Activated naive CD4-positive, alpha-beta T cell treated with anti-CD3 and anti-CD28 coated beads for 36 hours (primary cell): ENCODE data around the gene RBFOX1. TPM values are rescaled to one million over a fixed set of nuclear protein-coding genes. Genes with fewer than 3 reads are reported as not detected.

Source experiments
- CTCF ChIA-PET: fragments of 350-600 bp; sonication (Branson Sonifier 250); formaldehyde crosslinking; loops from one replicate; lab custom pipeline; 2021; ENCODE audit warnings: antibody characterized with exemption; lab: Charles Lee
- DNase-seq: peaks from one replicate; pipeline ENCODE4 v3.0.0-alpha.2; 2020
- H3K27ac Mint-ChIP-seq: one replicate; pipeline ENCODE4 v1.8.0; 2021; ENCODE audit warnings: mild to moderate bottlenecking, mixed read lengths
- H3K27me3 Mint-ChIP-seq: one replicate; pipeline ENCODE4 v1.8.0; 2021; ENCODE audit warnings: low read depth, mixed read lengths
- H3K36me3 Mint-ChIP-seq: one replicate; pipeline ENCODE4 v1.8.0; 2021; ENCODE audit warnings: low read depth, mixed read lengths
- H3K4me1 Mint-ChIP-seq: one replicate; pipeline ENCODE4 v1.8.0; 2021; ENCODE audit warnings: low read depth, mixed read lengths
- H3K4me3 Mint-ChIP-seq: one replicate; pipeline ENCODE4 v1.8.0; 2021; ENCODE audit warnings: mild to moderate bottlenecking, moderate library complexity, mixed read lengths
- H3K9me3 Mint-ChIP-seq: one replicate; pipeline ENCODE4 v1.8.0; 2021; ENCODE audit warnings: mixed read lengths
- intact Hi-C: fragments of 100-400 bp; cut with micrococcal nuclease; formaldehyde crosslinking; loops from one replicate; pipeline ENCODE4 v1.15.1; 2023
- total RNA-seq, 2 experiments: library from RNA; stranded (reverse); gene quantifications; one replicate each; pipeline ENCODE4 v1.2.3, GENCODE V29; 2021

Gene RBFOX1
- total RNA-seq, 2 experiments from 2014 or later, result not detected

GRCh38 chr16:7615565-7615964 lies 282.9 kb downstream of the RBFOX1 start:
- peaks cover 1% of the 10 kb centered on the region for H3K36me3 Mint-ChIP-seq
- intact Hi-C loops, result no loop called here
- CTCF ChIA-PET, result no interaction called here
- no peaks in the 10 kb centered on the region for H3K4me1 Mint-ChIP-seq
- peaks cover 13% of the 10 kb centered on the region for H3K9me3 Mint-ChIP-seq
- no peaks in the 10 kb centered on the region for H3K27me3 Mint-ChIP-seq
- no peak overlapping the region for H3K27ac Mint-ChIP-seq
- DNase-seq, result no peak
- no peak overlapping the region for H3K4me3 Mint-ChIP-seq

GRCh38 chr16:7624871-7625766 lies 292.5 kb downstream of the RBFOX1 start:
- Mint-ChIP-seq H3K4me3 (no peak overlapping the region), H3K9me3 (peaks cover 7% of the 10 kb centered on the region), H3K36me3 (no peaks in the 10 kb centered on the region), H3K27me3 (no peaks in the 10 kb centered on the region), H3K27ac (no peak overlapping the region), H3K4me1 (no peaks in the 10 kb centered on the region)
- intact Hi-C loops, result no loop called here
- CTCF ChIA-PET, result no interaction called here
- DNase-seq, result no peak

DNA sequence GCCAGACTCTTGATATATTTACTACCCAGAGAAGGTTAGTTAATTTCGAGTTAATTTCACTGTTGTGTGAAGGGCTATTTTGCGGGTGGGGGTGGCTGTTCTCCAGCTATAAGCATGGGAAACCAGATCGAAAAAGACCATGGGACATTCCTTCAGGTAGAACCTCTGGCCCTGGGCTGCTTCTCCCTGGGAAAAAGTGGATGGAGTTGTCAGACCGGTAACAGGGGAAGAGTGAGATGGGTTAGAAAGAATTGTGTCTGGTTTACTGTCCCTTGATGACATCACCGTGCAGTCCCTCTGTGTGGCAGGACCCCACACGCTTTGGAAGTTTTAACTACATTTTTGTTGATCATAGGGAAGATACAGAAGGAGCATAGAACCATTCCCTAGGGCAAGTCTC lies 296.3 kb downstream of the RBFOX1 start:
- Mint-ChIP-seq H3K27ac (no peak overlapping the region), H3K4me1 (no peaks in the 10 kb centered on the region), H3K9me3 (peaks cover 8% of the 10 kb centered on the region), H3K4me3 (no peak overlapping the region), H3K36me3 (no peaks in the 10 kb centered on the region), H3K27me3 (no peaks in the 10 kb centered on the region)
- CTCF ChIA-PET, result no interaction called here
- intact Hi-C loops, result no loop called here
- no peak for DNase-seq

DNA sequence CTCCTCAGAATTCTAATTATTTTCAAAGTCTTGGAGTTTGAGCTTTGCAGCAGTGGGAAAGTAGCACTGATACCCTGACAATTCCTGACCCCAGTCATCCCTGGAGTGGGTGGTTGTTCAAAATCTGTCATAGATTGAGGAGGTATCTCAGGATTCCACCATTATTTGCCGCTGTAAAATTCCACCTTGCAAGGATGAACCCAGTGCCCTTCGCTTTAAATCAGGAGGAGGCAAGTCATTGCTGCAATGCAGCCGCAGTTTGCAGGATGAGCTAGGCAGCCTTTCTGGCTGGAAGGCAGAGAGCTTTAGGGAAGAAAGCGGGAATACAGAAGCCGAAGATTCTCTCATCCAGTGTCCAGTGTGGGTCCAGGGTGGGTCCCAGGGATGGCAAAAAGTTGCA lies 296.9 kb downstream of the RBFOX1 start:
- no peak overlapping the region for H3K4me3 Mint-ChIP-seq
- no peaks in the 10 kb centered on the region for H3K36me3 Mint-ChIP-seq
- no peak overlapping the region for H3K27ac Mint-ChIP-seq
- no peaks in the 10 kb centered on the region for H3K4me1 Mint-ChIP-seq
- intact Hi-C loops, result no loop called here
- CTCF ChIA-PET, result no interaction called here
- peaks cover 8% of the 10 kb centered on the region for H3K9me3 Mint-ChIP-seq
- no peaks in the 10 kb centered on the region for H3K27me3 Mint-ChIP-seq
- DNase-seq, result no peak

DNA sequence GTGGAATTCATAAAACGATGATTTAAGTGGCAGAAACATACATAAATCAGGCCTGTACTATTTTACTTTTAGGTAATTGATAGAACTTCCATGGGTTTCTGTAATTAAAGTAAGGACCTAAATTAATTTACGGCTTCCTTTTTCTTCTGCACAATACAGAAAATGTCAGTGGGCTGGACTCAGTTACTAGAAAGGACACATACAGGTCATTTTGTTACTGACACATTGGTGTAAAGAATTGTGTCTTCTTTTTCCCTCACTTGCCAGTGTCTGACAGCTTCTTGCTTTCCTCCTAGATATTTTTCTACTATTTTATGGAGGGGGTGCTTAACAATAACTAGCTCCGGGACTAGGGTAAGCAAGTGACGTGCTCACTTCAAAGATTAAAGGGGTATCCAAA lies 304.8 kb downstream of the RBFOX1 start:
- intact Hi-C loops, result no loop called here
- Mint-ChIP-seq H3K27me3 (no peaks in the 10 kb centered on the region), H3K27ac (no peak overlapping the region), H3K36me3 (no peaks in the 10 kb centered on the region), H3K4me1 (no peaks in the 10 kb centered on the region), H3K4me3 (no peak overlapping the region), H3K9me3 (peaks cover 1% of the 10 kb centered on the region)
- DNase-seq, result no peak
- CTCF ChIA-PET, result interaction anchor here (0.7 kb wide), 1 partner anchor 147 kb away, joined by 3 read pairs; no protein-coding TSS in a partner anchor

DNA sequence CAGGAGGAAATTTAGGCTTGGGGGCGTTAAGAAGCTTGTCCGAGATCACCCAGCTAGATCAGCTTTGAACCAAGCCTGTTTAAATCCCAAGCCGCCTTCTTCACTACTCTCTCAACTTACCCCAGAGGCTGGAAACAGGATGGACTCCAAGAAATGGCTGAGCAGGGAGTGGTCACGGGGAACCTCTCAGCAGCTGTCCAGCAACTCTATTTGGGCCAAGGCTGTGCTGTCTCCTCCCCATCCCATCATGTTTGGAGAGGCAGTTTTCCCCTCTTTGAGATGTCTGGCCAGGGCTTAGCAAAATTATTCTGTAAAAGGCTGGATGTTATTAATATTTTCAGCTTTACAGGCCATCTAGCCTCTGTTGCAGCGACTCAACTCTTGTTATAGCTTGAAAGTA lies 305.7 kb downstream of the RBFOX1 start:
- CTCF ChIA-PET, result no interaction called here

GRCh38 chr16:7640334-7640733 lies 307.7 kb downstream of the RBFOX1 start:
- H3K9me3 Mint-ChIP-seq, result peaks cover 1% of the 10 kb centered on the region
- H3K4me1 Mint-ChIP-seq, result no peaks in the 10 kb centered on the region
- intact Hi-C loops, result no loop called here
- no peak overlapping the region for H3K4me3 Mint-ChIP-seq
- H3K36me3 Mint-ChIP-seq, result no peaks in the 10 kb centered on the region
- no peak overlapping the region for H3K27ac Mint-ChIP-seq
- no peak for DNase-seq
- CTCF ChIA-PET, result interaction anchor here (0.7 kb wide), 1 partner anchor 376 kb away, joined by 3 read pairs; no protein-coding TSS in a partner anchor
- no peaks in the 10 kb centered on the region for H3K27me3 Mint-ChIP-seq

More for the DNA sequence above, 305.7 kb downstream of the RBFOX1 start:
- peaks cover 1% of the 10 kb centered on the region for H3K9me3 Mint-ChIP-seq
- no peak overlapping the region for H3K4me3 Mint-ChIP-seq
- intact Hi-C loops, result no loop called here
- H3K27me3 Mint-ChIP-seq, result no peaks in the 10 kb centered on the region
- DNase-seq, result no peak
- H3K4me1 Mint-ChIP-seq, result no peaks in the 10 kb centered on the region
- H3K27ac Mint-ChIP-seq, result no peak overlapping the region
- H3K36me3 Mint-ChIP-seq, result no peaks in the 10 kb centered on the region

- Mint-ChIP-seq H3K36me3 (no peaks in the 10 kb centered on the region), H3K27ac (no peak overlapping the region), H3K27me3 (no peaks in the 10 kb centered on the region), H3K4me1 (no peaks in the 10 kb centered on the region), H3K4me3 (no peak overlapping the region), H3K9me3 (no peaks in the 10 kb centered on the region)
- intact Hi-C loops, result no loop called here
- DNase-seq, result no peak
- CTCF ChIA-PET, result no interaction called here
Measured at GRCh38 chr16:7644176-7644575, 311.5 kb downstream of the RBFOX1 start.

DNA sequence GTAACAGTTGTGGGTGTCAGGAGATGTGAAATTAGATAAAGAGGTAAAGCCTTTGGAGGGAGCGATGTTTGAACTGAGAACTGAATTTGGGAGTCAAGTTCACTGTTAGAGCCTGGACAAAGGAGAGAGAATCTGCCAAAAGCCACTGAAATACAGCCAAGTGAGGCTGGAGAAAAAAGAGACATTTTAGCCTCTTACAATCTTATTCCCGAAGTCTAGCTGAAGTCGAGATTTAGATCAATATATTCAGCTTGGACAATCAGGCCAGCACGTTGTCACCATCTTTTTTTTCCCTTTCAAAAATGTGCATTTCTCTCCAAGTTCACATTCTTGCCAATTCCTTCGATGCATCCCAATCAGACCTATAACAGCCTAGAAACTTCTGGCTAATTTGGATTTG lies 312.2 kb downstream of the RBFOX1 start:
- Mint-ChIP-seq H3K4me3 (no peak overlapping the region), H3K9me3 (no peaks in the 10 kb centered on the region), H3K4me1 (no peaks in the 10 kb centered on the region), H3K27ac (no peak overlapping the region), H3K27me3 (no peaks in the 10 kb centered on the region), H3K36me3 (no peaks in the 10 kb centered on the region)
- no peak for DNase-seq
- CTCF ChIA-PET, result no interaction called here
- intact Hi-C loops, result no loop called here

GRCh38 chr16:7646821-7647500 lies 314.3 kb downstream of the RBFOX1 start:
- Mint-ChIP-seq H3K4me3 (no peak overlapping the region), H3K27ac (no peak overlapping the region), H3K4me1 (no peaks in the 10 kb centered on the region), H3K27me3 (peaks cover 2% of the 10 kb centered on the region), H3K36me3 (no peaks in the 10 kb centered on the region), H3K9me3 (peaks cover 3% of the 10 kb centered on the region)
- CTCF ChIA-PET, result no interaction called here
- intact Hi-C loops, result no loop called here
- DNase-seq, result no peak

DNA sequence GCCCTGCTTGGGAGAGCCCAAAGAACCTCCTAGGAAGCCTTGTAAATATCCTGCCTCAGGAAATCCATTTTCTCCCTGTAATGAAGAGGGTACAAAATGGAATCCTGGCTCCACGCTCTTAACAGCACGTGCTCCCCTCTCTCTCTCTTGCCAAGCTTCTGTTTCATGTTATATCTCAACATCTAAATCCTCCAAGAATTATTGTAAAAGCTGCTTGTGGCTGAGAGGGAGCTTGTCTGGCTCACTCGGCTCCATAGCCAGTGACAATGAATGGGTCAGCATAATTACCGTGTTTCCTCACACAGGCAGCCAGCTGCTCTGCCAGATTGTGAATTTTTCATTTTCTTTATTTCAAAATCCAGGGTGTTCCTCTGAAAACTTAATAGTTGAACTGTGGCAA lies 317.8 kb downstream of the RBFOX1 start:
- H3K36me3 Mint-ChIP-seq, result no peaks in the 10 kb centered on the region
- CTCF ChIA-PET, result no interaction called here
- no peak overlapping the region for H3K27ac Mint-ChIP-seq
- H3K9me3 Mint-ChIP-seq, result peaks cover 6% of the 10 kb centered on the region
- no peak for DNase-seq
- H3K4me3 Mint-ChIP-seq, result no peak overlapping the region
- intact Hi-C loops, result no loop called here
- H3K4me1 Mint-ChIP-seq, result no peaks in the 10 kb centered on the region
- H3K27me3 Mint-ChIP-seq, result peaks cover 2% of the 10 kb centered on the region

- Mint-ChIP-seq H3K4me3 (no peak overlapping the region), H3K9me3 (peaks cover 6% of the 10 kb centered on the region), H3K36me3 (no peaks in the 10 kb centered on the region), H3K27me3 (peaks cover 2% of the 10 kb centered on the region), H3K27ac (no peak overlapping the region), H3K4me1 (no peaks in the 10 kb centered on the region)
- DNase-seq, result no peak
- intact Hi-C loops, result no loop called here
- CTCF ChIA-PET, result no interaction called here
Measured at GRCh38 chr16:7651803-7652570, 319.3 kb downstream of the RBFOX1 start.
